ENCODE results near the gene MRPL18. TPM values are rescaled to one million over a fixed set of nuclear protein-coding genes. Genes with fewer than 3 reads are reported as not detected.
"Not testable (repeated sequence)": the region's sequence is repeated elsewhere in the genome, so short reads cannot be mapped to it uniquely, and the experiment has no call there.

MRPL18 gene
- total RNA-seq, 1 donor from 2014 or later, result 53.1 TPM

DNA sequence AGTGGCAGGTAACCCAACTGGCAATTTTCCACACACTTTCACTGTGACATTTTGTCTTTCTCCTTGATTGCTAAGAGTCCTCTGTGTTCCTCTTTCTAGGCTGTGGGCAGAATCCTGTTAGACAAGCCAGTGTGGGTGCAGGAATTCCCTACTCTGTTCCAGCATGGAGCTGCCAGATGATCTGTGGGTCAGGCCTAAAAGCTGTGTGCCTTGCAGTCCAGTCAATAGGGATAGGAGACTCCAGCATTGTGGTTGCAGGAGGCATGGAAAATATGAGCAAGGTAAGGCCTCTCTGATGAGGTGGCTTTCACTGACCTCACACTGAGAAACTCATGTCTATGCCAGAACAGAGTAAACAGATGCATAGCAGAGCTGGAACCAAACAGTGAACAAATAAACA is 23.4 kb upstream of the MRPL18 start:
- DNase-seq (ENCODE audit: low spot score), result no peak

GRCh38 chr6:159769470-159769869 is 20.8 kb upstream of the MRPL18 start:
- no peak for DNase-seq (ENCODE audit: low spot score)
- intact Hi-C loops (cut with DNase I), result no loop called here

More for the DNA sequence above, 23.4 kb upstream of the MRPL18 start:
- intact Hi-C loops (cut with DNase I), result no loop called here

GRCh38 chr6:159772196-159772595 is 18.1 kb upstream of the MRPL18 start:
- intact Hi-C loops (cut with DNase I), result no loop called here
- no peak for DNase-seq (ENCODE audit: low spot score)

DNA sequence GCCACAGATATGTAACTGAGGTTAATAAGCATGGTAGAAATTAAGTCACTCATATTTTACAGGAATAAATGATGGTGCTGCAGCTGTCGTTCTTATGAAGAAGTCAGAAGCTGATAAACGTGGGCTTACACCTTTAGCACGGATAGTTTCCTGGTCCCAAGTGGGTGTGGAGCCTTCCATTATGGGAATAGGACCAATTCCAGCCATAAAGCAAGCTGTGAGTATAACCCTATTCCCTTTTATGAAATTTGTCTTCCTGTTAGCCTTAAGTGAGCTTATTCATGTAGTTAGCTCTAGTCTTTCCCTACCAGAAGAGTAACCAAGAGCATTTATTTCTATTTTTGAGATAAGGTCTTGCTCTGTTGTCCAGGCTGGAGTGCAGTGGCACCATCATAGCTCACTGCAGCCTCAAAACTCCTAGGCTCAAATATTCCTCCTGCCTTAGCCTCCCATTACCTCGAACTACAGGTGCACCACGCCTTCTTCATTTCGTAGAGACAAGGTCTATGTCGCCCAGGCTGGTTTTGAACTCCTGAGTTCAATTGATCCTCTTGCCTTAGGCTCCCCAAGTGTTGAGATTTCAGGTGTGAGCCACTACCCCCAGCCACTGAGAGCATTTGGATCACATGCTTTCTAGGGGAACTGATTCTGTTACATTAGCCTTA is 12.9 kb upstream of the MRPL18 start:
- DNase-seq (ENCODE audit: low spot score), result no peak
- intact Hi-C loops (cut with DNase I), result no loop called here

- intact Hi-C loops (cut with DNase I), result no loop called here
- no peak for DNase-seq (ENCODE audit: low spot score)
Observed at GRCh38 chr6:159778131-159778530, 12.1 kb upstream of the MRPL18 start.

GRCh38 chr6:159778542-159779103 is 11.6 kb upstream of the MRPL18 start:
- intact Hi-C loops (cut with DNase I), result no loop called here
- no peak for DNase-seq (ENCODE audit: low spot score)

GRCh38 chr6:159788276-159788675 is 2.0 kb upstream of the MRPL18 start:
- intact Hi-C loops (cut with DNase I), result loop anchor here (2.0 kb wide), 2 partner anchors 25 to 61 kb away; partner anchors contain the start of genes ACAT2 and WTAP
- no peak for DNase-seq (ENCODE audit: low spot score)

- intact Hi-C loops (cut with DNase I), result loop anchor here (1.0 to 2.0 kb wide), 3 partner anchors 26 to 96 kb away; partner anchors contain the start of genes ACAT2, SOD2 and WTAP
- peak; percentile 79 for DNase-seq (ENCODE audit: low spot score)
Observed at GRCh38 chr6:159788753-159789376, 1.4 kb upstream of the MRPL18 start.

DNA sequence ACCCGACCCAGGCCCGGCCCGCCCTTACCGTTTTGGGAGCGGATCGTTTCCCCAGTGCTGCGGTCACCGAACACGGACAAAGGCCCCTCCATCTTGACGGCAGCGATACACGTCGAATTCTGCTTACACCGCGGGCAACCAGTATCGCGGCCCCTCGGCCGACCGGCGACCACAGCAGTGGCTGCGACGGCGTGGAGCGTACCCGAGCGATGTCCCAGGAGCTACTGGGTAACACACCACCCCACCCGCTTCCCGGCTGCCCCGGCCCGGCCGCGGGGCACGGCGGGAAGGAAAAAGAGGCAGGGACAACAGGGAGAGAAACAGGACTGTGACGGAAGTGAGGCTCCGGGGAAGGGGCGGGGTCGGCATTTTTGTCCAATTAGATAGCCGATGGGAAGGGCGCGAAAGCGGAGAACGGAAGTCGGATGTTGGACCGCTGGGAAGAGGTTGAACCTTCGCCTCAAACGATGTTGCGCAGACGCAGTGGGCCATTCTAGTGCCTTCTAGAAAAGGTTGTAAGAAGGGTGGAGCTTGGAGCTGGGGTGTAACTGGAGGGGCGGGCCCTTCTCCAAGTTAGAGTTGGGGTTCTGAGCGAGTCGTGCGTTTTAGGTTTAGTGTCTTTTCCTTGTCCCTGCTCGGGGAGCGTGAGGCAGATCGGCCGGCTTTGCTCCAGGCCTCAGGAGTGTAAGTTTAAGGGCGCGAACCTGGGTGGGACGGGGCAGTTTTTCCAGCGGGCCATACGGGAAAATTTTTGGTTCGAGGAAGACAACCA is 704 bp upstream of the MRPL18 start, which contains the start of gene TCP1:
Gene TCP1, minus strand, starts transcription at position 226 of the 772 bp plus-strand sequence. Its CDS starts 134 bp downstream, at position 92.
- intact Hi-C loops (cut with DNase I), result loop anchor here (1.0 to 2.0 kb wide), 3 partner anchors 27 to 96 kb away; partner anchors contain the start of genes ACAT2, SOD2 and WTAP
- peak; percentile 99 for DNase-seq (ENCODE audit: low spot score)

- intact Hi-C loops (cut with DNase I), result no loop called here
- DNase-seq (ENCODE audit: low spot score), result no peak
Observed at GRCh38 chr6:159790956-159791598, 810 bp downstream of the MRPL18 start.

GRCh38 chr6:159794976-159795375 is 4.7 kb downstream of the MRPL18 start:
- intact Hi-C loops (cut with DNase I); DNase-seq (ENCODE audit: low spot score): not testable (repeated sequence)

DNA sequence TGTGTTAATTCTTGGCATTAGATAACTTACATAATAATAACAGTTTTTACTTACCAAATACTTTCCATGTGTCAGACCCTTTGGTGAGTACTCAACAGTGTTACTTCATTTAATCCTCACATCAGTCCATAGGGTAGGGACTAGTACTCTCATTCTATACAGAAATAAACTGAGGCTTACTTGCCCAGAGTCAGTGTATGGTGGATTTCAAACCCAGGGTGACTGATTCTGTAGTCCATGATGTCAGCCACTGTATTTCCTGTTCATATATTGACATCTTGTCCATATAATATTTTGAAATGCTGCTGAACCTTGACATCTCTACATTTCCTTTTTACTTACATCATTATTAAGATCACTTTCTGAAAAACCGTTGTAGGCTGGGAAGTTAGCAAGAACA is 7.3 kb downstream of the MRPL18 start:
- intact Hi-C loops (cut with DNase I), result no loop called here
- DNase-seq (ENCODE audit: low spot score), result no peak

DNA sequence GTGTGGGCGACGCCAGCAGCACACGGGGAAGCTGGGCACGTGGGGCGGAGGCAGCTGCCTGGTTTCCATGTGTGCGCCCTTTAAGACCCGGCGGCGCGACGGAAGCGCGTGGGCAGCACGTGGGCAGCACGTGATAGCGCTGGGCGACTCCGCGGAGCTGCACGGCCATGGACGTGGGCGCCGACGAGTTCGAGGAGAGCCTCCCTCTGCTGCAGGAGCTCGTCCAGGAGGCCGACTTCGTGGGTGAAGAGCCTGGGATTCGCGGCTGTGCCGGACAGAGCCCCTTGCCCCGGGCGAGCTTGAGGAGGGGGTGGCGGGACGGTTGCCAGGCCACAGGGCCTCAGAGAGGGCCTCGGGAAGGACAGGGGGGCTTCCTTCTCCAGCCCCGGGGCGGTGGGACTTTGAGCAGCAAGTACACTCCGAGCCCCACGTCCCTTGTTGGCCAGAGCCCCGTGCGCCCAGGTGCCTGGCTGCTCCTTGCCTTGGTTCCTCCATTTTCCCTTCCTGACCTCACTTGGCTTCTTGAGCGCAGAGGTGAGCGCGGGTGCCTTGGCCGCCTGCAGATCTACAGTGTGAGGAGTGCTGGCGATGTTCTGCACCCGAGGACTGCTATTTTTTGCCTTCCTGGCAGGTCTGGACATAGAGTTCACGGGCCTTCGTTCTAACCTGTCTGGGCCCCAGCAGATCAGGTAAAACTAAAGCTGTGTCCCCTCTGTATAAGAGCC is 10.0 kb downstream of the MRPL18 start, which contains the start of gene PNLDC1:
Gene PNLDC1, plus strand, starts transcription at position 136 of the 725 bp plus-strand sequence. Its CDS starts 32 bp downstream, at position 168.
- no peak for DNase-seq (ENCODE audit: low spot score)
- intact Hi-C loops (cut with DNase I), result no loop called here

- intact Hi-C loops (cut with DNase I), result no loop called here
- DNase-seq (ENCODE audit: low spot score), result no peak
Observed at GRCh38 chr6:159801935-159802334, 11.7 kb downstream of the MRPL18 start.

GRCh38 chr6:159804504-159804903 is 14.2 kb downstream of the MRPL18 start:
- DNase-seq (ENCODE audit: low spot score), result no peak
- intact Hi-C loops (cut with DNase I), result no loop called here

DNA sequence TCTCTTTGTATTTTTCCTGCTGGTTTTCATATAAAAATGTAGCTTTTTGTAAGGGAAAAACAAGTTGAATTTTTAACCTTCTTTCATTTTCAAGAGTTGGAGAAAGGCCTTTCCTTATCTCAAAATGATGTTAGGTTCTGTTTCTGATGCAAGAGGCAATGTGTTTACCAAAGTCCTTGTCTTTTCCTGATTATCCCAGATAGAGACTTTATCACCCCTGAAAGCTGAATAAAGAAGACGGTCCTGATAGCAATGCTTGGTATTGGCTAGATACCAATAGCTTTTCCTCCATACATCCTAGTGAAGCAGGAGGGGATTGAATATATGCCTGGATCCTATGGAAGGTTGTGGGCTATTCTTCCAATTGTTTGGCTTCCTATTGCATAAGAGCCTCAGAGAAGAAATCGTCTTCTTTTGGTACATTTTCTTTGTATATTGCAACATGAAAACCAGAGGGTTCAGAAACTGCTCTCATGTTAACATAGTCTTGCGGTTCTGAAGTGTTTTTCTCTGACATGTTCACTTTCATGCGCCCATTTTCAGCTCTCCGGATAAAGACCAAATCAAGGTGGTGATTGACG is 15.3 kb downstream of the MRPL18 start:
- DNase-seq (ENCODE audit: low spot score), result no peak
- intact Hi-C loops (cut with DNase I), result no loop called here

DNA sequence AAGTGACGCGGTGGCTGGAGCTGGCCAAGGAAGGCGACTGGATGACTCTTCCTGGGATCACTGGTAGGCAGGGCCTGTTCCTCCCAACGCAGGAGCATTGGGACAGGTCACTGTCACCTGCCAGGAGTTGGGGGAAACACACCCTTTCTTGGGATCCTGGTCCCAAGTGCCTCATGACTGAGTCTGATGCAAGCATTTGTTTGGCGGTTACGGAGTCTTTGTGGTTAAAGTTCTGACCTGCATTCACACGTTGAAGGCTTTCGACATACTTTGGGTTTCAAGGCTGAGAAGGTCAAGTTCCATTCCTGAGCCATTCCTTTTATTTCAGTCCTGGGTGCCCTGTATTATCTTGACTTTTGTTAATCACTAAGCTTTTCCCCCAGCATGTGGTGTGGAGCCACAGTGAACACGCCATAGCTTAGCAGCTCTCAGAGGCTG is 15.8 kb downstream of the MRPL18 start:
- no peak for DNase-seq (ENCODE audit: low spot score)
- intact Hi-C loops (cut with DNase I), result no loop called here

DNA sequence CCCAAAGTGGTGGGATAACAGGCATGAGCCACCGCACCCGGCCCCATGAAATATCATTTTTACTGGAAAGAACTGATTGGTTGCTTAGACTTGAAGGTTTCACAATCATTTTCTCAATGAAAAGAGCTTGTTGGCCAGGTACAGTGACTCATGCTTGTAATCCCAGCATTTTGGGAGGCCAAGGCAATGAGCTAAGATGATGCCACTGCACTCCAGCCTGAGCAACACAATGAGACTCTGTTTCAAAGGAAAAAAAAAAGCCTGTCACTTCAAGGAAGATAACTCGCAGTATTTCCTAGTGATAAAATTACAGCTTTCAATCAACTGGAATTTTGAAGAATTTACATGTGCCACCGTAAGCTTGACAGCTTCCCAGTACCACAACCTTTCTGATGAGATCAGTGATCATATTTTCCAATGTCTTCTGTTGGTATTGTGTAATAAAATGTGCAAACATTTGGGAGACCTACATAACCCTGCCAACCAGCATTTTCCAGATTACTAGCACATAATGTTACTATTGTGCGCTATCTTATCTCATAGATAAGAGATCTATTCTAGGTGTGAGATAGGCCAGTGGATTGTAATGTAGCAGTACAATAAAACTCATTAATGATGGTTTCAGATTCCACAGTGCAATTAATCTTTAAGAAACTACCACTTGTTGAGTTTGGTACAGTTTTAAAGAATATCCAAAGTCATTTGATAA is 17.0 kb downstream of the MRPL18 start:
- no peak for DNase-seq (ENCODE audit: low spot score)
- intact Hi-C loops (cut with DNase I), result no loop called here
